GM21619 (cell line): Measurements from ENCODE around the gene MTAP.
A peak's percentile ranks its signal among the peaks of the same experiment; 100 is the strongest.

ENCODE experiments used
- ATAC-seq: cut with Tn5 transposase; IDR thresholded peaks from one replicate; pipeline ENCODE4 v1.9.1; 2021; ENCODE audit not compliant: unreplicated experiment

MTAP gene

DNA sequence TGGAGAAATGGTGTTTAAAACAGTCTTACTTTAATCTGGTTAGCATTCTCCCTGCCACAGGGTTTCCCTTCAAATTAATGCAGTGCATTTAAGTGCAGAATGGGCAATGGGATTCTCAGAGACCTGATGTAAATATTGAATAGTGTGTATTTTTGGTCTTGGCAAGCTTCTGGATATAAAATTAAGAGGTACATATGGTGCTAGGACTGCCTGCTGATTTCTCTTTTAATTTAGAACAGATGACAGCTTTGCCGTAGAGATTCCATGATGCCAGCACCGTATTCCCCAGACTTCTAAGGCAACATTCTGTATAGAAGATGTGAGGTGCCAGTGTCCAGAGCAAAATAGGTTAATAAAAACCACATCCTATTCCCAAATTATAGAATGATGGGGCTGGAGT is 1.9 kb downstream of the MTAP start:
- ATAC-seq = no peak

DNA sequence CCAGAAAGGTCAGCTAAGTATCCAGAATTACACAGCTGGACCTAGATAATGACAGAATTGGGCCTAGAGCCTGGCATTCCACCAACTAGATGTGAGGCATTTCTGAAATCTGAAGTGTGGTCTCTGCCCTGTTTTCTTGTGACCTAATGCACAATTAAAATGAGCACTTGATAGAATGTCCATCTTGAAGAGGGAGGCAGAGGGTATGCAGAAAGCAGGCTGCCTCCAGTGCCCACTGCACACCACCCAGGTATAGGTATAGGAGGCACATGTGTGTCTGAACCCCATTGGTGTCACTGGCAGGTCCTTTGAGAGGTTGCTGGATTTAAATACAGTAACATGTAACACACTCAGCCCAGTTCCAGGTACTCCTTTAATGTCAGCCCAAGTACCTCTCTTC is 2.4 kb downstream of the MTAP start:
- ATAC-seq = no peak

DNA sequence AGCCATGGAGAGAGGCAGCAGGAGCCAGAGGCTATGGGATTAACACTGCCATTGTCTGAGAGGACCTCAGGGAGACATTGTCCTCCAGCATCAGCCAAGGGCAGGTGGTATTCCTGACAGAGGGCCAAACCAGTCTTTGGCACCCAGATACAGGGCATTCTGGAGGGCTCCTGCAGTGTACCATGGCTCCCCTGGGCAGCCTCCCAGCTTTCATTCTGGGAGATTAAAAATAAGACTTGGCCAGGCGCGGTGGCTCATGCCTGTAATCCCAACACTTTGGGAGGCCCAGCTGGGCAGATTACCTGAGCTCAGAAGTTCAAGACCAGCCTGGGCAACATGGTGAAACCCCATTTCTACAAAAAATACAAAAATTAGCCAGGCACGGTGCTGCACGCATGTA is 4.2 kb downstream of the MTAP start:
- no peak for ATAC-seq

DNA sequence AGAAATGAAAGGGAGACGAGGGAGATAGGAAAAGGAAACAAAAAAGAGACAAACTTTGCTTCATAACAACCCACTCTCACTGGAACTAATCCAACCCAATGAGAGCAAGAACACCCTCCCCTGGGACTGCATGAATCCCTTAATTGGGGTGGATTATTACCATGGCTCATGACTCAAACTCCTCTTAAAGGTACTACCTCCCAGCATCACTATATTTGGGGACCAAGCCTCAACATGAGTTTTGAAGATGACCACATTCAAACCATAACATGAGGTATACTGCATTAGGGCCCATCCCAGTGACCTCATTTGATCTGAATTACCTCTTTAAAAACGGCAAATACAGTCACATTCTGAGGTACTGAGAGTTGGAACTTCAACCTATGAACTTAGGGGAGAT is 8.0 kb downstream of the MTAP start:
- no peak for ATAC-seq

DNA sequence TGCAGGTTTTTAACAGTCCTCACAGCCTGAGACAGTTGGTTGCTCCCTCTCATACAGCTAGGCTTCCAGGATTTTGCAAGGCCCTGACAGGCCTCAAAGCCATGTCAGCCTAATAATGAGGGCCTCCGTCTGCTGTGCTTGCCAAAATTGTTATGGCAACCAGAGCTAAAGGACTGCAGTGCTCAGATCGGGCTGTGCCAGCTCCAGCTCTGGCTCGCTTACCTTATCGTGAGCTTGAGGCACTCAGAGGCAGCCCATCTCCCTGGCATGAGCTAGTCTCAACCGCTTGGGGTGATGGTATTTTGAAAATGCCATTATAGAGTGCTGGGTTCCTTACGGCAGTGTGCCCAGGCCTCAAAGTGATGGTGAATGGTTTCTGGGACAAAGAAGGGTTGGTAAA is 8.4 kb downstream of the MTAP start:
- no peak for ATAC-seq

DNA sequence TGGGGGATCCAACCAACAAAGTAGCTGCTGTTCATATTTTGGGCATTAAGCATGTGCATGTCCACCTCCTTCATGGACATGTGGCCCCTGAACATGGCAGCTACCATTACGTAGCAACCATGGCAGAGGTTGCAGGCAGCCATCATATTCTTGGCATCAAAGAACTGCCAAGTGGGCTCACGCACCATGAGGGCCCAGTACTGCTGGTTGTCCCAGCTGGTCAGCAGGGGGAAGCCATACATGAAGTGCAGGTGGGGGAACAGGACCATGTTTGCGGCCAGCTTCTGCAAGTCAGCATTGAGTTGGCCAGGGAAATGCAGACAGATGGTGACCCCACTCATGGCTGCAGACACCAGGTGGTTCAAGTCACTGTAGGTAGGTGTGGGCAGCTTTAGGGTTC is 9.5 kb downstream of the MTAP start:
- no peak for ATAC-seq

DNA sequence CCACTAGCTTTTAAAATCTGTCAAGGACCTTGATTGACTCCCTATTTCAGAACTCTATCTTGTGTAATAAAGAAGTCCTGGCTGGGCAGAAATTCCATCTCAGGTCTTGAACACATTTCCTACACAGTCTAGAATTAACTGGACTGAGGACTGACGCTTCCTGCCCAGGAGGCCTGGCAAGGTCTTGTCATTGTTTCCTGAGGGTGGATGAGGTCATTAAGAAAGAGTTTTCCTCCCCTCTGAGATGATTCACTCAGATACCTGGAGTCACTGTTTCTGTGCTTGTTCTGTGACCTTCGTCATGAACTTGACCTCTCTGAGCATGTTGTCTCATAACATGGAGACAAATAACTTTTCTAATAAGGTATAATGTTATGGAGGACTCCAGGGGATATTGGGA is 10.0 kb downstream of the MTAP start:
- ATAC-seq = no peak

DNA sequence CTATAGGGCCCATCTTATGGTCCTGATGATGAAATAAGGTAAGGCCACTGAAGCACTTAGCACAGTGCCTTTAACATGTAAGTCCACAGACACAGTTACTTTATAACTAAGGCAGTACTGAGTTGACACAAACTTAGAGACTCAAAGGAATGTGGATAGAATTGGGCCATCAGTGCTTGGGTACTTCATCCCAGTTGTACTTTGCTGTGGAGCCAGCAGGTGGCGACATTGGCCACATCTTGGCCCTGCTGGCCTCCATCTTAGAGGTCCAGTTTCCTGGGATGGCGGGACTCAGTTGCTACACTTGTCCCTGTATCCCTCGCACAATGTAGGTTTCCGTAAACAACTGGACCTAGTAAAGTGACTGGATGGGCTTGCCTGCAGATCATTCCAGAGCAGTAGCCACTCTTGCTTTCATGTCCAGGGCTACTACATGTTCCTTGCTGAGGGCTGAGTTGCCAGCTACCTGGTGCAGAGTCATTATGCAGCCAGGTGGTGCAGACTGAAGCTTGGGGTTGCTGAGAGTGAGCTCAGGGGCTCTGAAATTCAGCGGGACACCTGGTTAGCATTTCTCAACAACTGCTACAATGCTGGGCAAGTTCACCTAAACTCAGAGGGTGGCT is 10.6 kb downstream of the MTAP start:
- peak; percentile 70 for ATAC-seq

DNA sequence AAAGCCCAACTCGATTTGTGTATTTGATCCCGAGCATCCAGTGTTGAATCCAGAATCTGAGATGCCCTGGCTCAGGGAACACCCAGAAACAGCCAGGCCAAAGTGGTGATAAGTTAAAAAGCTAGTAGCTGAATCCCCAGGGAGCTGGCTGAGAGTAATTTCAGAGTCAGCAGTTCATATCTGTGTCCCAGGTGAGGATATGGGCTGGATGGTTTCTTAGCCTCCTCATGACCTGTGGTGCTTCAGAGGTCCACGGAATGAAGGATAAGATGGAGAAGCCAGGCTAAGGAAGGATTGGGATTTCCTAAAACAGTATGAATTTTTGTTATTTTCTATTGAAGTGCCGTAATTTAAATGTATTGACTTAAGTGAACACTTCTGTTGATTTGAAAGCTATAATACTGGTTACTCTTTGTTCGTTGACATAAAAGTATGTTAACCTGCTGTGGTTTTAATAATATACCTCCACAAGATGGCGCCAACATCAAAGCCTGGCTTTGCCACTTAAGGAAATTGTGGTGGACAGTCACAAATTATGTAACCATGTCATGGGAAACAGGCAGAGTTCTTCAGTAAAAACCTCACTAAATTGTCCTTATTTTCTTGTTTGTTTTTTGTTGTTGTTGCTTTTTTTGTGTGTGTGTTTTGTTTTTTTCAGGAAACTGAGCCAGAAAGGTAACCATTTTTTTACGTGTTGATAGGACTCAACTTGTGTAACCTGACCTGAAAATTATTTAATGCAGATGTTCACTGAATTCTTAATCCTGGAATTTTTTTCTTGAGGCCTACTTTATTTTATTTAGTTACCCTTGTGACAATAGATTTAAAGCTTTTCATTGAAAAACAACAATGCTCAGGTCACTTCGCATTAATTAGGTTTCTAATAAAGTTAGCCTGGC is 11.4 kb downstream of the MTAP start:
- ATAC-seq = peak; percentile 41

DNA sequence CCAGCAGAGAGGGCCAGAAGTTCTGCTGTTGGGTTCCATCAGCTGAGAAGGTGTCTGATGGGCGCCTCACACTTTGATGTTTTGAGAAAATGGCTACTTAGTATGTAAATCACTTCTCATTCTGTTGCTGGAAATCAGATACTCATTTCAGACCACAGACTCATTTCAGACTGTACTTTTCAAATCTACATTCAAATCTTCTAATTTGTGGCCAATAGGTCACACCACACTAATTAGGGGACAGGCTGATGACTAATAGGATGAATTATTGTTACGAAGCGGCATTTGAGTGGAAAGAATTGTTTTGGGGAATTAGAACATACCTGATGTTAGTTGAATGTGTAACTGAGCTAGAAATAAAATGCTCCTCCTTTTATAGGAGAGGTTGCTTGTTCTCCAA is 13.2 kb downstream of the MTAP start:
- ATAC-seq = no peak

DNA sequence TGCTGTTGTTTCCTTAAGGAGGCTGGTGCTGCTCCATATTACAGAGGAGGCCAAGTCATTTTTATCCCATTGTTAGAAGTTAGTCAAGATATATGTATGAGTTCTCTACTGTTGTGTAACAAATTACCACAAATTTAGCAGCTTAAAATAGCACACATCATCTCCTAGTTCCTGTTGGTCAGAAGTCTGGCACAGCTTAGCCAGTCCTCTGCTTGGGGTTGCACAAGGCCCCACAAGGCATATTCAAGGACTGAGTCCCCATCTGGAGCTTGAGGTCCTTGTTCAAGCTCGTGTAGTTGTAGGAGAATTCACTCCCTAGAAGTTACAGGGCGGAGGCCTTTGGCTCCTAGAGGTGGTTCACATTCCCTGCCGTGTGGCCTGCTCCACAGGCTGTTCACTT is 14.7 kb downstream of the MTAP start:
- no peak for ATAC-seq

DNA sequence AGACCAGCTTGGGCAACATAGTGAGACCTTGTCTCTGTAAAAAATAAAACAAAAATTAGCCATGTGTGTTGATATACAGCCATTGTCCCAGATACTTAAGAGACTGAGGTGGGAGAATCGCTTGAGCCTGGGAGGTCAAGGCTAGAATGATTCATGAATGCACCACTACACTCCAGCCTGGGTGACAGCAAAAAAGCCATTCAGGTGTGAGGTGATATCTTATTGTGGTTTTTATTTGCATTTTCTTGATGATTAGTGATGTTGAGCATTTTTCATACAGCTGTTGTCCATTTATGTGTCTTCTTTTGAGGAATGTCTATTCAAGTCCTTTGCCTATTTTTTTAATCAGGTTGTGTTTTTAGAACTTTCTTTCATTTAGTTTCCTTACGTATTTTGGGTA is 23.2 kb downstream of the MTAP start:
- ATAC-seq = no peak

DNA sequence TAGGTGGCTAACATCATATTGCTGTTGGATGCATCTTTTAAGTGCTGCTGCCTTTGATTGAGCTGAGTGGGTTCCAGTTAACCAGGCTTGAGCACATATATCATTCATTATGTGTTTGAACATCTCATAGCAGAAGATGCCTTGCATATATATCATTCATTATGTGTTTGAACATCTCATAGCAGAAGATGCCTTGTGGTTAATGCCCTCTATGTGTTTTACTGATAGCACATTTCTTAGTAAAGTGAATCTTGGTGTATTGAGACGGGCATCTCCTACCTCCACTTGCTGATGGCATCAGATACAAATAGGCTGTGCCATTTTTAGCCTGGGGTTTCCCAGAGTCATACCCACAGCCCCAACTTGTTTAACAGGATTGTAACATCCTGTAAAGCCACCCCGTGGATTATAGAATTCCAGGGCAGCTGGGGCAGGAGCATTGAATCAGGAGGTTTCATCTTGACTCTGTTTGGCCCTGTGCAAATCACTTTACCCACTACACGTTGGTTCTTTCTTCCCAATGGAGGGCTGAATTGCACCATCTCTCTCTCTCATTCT is 26.5 kb downstream of the MTAP start:
- no peak for ATAC-seq

DNA sequence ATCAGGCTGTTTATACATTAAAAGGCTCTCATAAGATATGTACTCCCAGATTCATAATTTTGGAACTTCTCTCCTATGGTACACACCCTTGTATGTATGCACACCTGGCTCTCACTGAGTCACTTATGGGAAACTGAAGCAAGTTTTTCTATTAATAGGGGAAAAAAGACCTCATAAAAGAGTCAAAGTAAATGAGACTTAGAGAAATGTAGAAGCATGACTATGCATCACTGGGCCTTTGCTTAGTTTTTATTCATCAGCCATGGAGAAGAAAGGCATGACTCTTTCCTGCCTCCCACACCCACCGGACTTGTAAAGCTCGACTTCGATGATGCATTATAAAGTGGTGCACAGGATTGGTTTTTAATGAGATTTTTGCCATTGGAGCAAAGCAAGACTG is 28.2 kb downstream of the MTAP start:
- no peak for ATAC-seq

DNA sequence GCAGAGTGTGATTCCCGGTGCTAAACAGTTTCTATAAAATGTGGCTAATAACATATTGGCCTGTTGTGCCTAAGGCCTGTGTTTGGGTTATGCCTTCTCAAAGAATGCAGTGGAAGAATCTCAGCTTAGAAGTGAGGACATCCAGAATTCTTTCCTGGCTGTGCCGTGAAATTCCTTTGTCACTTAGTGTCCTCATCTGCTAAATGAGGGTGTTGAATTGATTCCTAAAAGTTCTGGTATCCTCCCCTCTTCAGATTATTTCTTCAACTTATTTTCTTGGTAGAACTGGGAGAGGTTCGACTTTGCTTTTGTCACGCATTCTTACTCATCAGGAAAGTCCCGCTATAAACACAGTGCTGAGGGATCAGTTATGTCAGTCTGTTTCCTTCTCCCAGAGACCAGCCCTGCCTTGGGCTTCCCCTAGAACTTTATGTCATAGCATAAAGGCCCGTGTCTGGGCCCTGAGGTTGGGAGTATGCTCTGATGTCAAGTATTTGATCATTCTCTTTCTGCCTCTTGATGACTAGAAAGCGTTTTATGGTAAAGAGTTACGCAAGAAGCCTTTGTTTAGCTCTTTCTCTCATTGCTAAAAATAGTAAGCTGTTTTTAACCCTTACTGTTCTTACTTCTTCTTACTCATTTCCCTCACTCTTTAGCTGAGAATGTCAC is 29.5 kb downstream of the MTAP start:
- peak; percentile 49 for ATAC-seq

DNA sequence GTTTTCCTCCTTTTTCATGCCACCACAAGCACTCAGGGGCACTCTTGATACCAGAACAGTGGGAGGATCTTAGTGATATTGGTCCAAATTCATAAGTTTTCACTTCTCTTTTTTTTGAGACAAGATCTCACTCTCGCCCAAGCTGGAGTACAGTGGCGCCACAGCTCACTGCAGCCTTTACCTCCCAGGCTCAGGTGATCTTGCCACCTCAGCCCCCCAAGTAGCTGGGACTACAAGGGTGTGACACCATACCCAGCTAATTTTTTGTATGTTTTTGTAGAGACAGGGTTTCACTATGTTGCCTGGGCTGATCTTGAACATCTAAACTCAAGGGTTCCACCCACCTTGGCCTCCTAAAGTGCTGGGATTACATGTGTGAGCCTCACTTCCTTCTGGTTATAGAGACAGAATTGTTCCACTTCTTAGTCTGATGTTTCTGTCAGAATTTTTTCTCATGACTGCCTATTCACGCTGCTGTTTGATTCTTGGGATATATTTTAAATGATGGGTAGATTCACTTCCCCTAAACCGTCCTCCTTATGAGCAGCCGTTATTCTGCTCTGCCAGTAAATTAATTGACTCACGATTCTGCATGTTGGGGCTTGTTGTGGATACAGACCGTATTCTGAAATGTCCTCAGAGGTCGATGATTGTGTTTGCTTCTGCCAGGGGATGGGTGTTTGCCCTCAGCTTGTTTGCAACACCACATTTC is 30.8 kb downstream of the MTAP start:
- peak; percentile 71 for ATAC-seq

DNA sequence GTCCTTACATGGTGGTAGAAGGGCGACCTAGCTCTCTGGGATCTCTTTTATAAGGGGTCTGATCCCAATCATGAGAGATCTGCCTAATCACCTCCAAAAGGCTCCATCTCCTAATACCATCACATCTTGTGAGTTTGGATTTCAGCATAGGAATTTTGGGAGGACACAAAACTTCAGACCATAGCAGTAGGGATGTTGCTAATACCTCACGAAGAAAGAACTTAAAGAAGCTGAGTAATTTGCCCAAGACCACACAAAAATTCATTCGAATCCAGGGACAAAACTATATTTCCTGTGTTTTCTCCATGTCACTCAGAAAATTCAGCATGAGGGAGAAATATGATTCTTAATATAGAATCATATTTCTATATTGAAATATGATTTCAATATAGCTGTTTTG is 32.7 kb downstream of the MTAP start:
- ATAC-seq = no peak

DNA sequence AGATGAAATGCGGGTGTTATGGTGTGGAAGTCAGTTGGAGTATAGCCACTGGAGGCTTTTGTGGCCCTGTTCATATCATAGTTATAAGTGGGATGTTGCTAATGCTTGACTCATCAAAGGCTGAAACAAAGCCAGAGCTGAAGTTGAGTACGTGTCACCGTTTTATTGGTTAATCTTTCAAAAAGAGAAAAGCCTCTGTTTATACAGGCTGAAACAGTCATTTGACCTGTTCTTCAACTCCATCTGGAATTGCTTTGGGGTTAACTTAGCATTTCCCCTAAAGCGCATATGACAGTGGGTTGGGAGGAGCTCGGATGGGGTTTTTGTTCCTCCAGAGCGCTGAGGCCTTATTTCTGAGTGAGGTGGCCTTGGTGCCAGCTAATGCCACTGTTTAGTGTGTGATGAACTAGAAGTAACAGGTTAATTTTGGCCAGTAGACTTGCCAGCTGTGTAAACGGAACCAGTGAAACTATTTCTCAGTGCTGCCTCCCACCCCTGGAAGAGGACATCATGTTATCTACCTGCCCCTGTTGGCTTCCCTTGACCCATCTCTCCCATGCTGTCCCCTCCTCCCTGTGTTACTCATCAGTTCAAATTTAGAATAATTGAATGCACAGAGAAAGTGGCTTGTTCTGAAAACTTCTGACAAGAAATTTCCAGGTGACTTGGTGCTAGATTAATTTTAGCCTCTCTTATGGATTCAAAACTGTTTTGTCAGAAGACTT is 34.2 kb downstream of the MTAP start:
- ATAC-seq = no peak

DNA sequence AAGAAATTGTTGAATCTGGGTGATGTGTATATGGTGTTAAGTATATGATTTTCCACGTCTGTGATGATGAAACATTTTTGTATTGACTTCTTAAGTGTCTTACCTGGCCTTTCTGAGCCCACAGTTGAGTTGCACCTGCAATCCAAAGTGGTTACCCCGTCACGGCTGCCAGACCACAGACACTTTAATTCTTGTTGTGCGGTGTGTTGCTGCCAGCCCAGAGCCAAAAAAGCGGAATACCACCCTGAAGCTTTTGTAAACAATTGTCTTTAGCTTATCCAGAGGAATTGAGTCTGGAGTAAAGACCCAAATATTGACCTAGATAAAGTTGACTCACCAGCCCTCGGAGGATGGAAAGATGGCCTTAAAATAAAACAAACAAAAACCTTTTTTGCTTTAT is 35.1 kb downstream of the MTAP start:
- ATAC-seq = no peak

DNA sequence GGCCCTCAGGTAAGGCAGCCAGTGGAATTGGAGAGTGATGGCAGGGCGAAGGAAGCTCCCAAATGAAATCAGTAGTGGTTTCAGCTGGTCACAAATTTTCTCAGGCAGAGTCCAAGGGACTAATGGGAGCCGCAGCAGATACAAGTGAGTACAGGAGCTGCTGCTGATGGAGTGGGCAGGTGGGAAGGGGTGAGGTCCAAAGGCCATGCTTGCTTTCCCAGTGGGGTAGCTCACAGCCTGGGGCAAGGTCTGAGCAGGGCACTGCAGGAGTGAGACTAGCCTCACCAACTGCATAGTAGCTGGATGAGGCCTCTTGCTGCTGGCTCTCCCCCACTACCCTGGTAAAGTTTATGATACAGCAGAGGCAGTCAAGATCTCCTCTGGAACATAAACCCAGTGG is 38.2 kb downstream of the MTAP start:
- ATAC-seq = no peak

DNA sequence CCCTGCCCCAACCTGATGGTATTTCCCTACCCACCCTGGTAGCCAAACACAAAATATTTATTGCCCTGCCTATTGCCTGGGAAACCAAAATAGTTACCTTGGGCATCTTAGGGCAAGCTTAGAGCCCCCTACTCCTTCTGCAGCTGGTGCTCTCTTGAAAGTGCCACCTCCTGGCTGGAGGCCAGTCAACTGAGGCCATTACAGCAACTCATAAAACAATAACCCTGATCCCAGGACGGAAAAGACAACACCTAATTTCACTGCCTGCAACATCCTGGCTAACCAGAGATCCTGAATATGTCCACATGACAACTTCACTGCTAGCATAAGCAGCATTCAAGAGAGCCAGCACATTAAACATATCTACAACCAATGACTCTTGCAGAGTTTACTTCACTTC is 38.7 kb downstream of the MTAP start:
- no peak for ATAC-seq
